Peyer's patch (tissue), 4 donors: ENCODE data around the gene KRTAP10-11.

Experiments used
- CTCF ChIP-seq, 6 experiments: fragments of 450-650 bp in 4 of 6; fragments of 200-600 bp in 2 of 6; sonication (generic) in 1 of 6; IDR thresholded peaks; one replicate each; pipeline ENCODE4 v1.5.1; 2017 to 2019; ENCODE audit warnings: antibody characterized with exemption in 6 of 6, mild to moderate bottlenecking in 3 of 6, moderate library complexity in 1 of 6
- POLR2A ChIP-seq, 2 donors: fragments of 450-650 bp; IDR thresholded peaks; one replicate each; pipeline ENCODE4 v1.5.1; 2017; ENCODE audit warnings: antibody characterized with exemption in 2 of 2, mild to moderate bottlenecking in 2 of 2, moderate library complexity in 2 of 2

GRCh38 chr21:44614161-44614631 lies 32.0 kb upstream of the KRTAP10-11 start:
- TF ChIP-seq CTCF (IDR thresholded peaks at IDR 0.05) = no peak
- no peak for TF ChIP-seq POLR2A (IDR thresholded peaks at IDR 0.05)
